Glomerular visceral epithelial cell (primary cell): Measurements from ENCODE around the gene UBE2M.
"Not testable (repeated sequence)": the region's sequence is repeated elsewhere in the genome, so short reads cannot be mapped to it uniquely, and the experiment has no call there.

Experiments
- DNase-seq: peaks from one replicate; pipeline ENCODE4 v3.0.0-alpha.2; 2016; ENCODE audit errors: extremely low spot score

Gene UBE2M

GRCh38 chr19:58513213-58513693 is 45.2 kb downstream of the UBE2M start:
- no peak for DNase-seq

GRCh38 chr19:58511353-58512208 is 46.8 kb downstream of the UBE2M start, which contains the start of gene SLC27A5:
Gene SLC27A5 (minus strand): TSS chr19:58511992. CDS start chr19:58511955, 37 bp downstream.
- DNase-seq: no peak

- no peak for DNase-seq
Observed at GRCh38 chr19:58510084-58510862, 48.1 kb downstream of the UBE2M start.

- DNase-seq: no peak
Observed at GRCh38 chr19:58509731-58510083, 48.7 kb downstream of the UBE2M start.

- DNase-seq: not testable (repeated sequence)
Observed at GRCh38 chr19:58507602-58508223, 50.7 kb downstream of the UBE2M start.
